ENCODE measurements around the gene PTP4A1.

PTP4A1 gene

GRCh38 chr6:63597141-63598048 lies 25.1 kb downstream of the PTP4A1 start:
- Histone ChIP-seq H3K36me3 (no peaks in the 10 kb centered on the region), H3K9me3 (no peaks in the 10 kb centered on the region), H3K4me3 (peak overlapping the region; percentile 37 to 52), H3K4me1 (peaks cover 0 to 10% (median 7%) of the 10 kb centered on the region in 4 donors), H3K27me3 (no peaks in the 10 kb centered on the region), H3K27ac (no peak overlapping the region)
- no peak for DNase-seq
- intact Hi-C loops (cut with DNase I; ENCODE audit: low total_unique reads): loop anchor here (2.0 kb wide), 1 partner anchor 165 kb away; no protein-coding TSS in a partner anchor
- TF ChIP-seq, protein P1, sequence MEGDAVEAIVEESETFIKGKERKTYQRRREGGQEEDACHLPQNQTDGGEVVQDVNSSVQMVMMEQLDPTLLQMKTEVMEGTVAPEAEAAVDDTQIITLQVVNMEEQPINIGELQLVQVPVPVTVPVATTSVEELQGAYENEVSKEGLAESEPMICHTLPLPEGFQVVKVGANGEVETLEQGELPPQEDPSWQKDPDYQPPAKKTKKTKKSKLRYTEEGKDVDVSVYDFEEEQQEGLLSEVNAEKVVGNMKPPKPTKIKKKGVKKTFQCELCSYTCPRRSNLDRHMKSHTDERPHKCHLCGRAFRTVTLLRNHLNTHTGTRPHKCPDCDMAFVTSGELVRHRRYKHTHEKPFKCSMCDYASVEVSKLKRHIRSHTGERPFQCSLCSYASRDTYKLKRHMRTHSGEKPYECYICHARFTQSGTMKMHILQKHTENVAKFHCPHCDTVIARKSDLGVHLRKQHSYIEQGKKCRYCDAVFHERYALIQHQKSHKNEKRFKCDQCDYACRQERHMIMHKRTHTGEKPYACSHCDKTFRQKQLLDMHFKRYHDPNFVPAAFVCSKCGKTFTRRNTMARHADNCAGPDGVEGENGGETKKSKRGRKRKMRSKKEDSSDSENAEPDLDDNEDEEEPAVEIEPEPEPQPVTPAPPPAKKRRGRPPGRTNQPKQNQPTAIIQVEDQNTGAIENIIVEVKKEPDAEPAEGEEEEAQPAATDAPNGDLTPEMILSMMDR (IDR thresholded peaks at IDR 0.05): no peak

GRCh38 chr6:63598049-63599036 lies 26.1 kb downstream of the PTP4A1 start:
- TF ChIP-seq, protein P1 (IDR thresholded peaks at IDR 0.05): peak; percentile 84 to 85
- peak; percentile 71 to 75 for DNase-seq
- Histone ChIP-seq H3K27me3 (no peaks in the 10 kb centered on the region), H3K36me3 (no peaks in the 10 kb centered on the region), H3K9me3 (no peaks in the 10 kb centered on the region), H3K4me3 (peak overlapping the region; percentile 37 to 52), H3K27ac (no peak overlapping the region), H3K4me1 (peaks cover 0 to 10% (median 7%) of the 10 kb centered on the region in 4 donors)
- intact Hi-C loops (cut with DNase I; ENCODE audit: low total_unique reads): loop anchor here (2.0 kb wide), 1 partner anchor 164 kb away; no protein-coding TSS in a partner anchor

GRCh38 chr6:63599243-63599642 lies 27.0 kb downstream of the PTP4A1 start:
- H3K27ac ChIP-seq: no peak overlapping the region
- H3K4me3 ChIP-seq: no peak overlapping the region
- no peaks in the 10 kb centered on the region for H3K27me3 ChIP-seq
- no peaks in the 10 kb centered on the region for H3K9me3 ChIP-seq
- no peak for DNase-seq
- intact Hi-C loops (cut with DNase I; ENCODE audit: low total_unique reads): loop anchor here (2.0 kb wide), 1 partner anchor 164 kb away; no protein-coding TSS in a partner anchor
- H3K4me1 ChIP-seq: peaks cover 0 to 10% (median 7%) of the 10 kb centered on the region in 4 donors
- H3K36me3 ChIP-seq: no peaks in the 10 kb centered on the region
- TF ChIP-seq, protein P1 (IDR thresholded peaks at IDR 0.05): no peak

GRCh38 chr6:63600136-63600535 lies 27.9 kb downstream of the PTP4A1 start:
- no peaks in the 10 kb centered on the region for H3K36me3 ChIP-seq
- intact Hi-C loops (cut with DNase I; ENCODE audit: low total_unique reads): no loop called here
- no peaks in the 10 kb centered on the region for H3K9me3 ChIP-seq
- H3K27me3 ChIP-seq: no peaks in the 10 kb centered on the region
- H3K27ac ChIP-seq: no peak overlapping the region
- H3K4me3 ChIP-seq: no peak overlapping the region
- no peak for DNase-seq
- peaks cover 0 to 10% (median 7%) of the 10 kb centered on the region in 4 donors for H3K4me1 ChIP-seq
- TF ChIP-seq, protein P1 (IDR thresholded peaks at IDR 0.05): no peak

- intact Hi-C loops (cut with DNase I; ENCODE audit: low total_unique reads): no loop called here
- Histone ChIP-seq H3K4me1 (no peaks in the 10 kb centered on the region), H3K36me3 (no peaks in the 10 kb centered on the region), H3K9me3 (no peaks in the 10 kb centered on the region), H3K27me3 (no peaks in the 10 kb centered on the region), H3K4me3 (no peak overlapping the region), H3K27ac (no peak overlapping the region)
- DNase-seq: no peak
- TF ChIP-seq, protein P1 (IDR thresholded peaks at IDR 0.05): no peak
These were observed 37.0 kb downstream of the PTP4A1 start for GRCh38 chr6:63609231-63609630.
